SIG-M5 (cell line): ENCODE results near the gene OR56A5.

ENCODE experiments used
- DNase-seq: peaks from one replicate; lab custom pipeline; 2025; lab: John Stamatoyannopoulos, UW

The OR56A5 gene

GRCh38 chr11:5932671-5933070 is 35.6 kb downstream of the OR56A5 start:
- no peak for DNase-seq

GRCh38 chr11:5931061-5931460 is 37.2 kb downstream of the OR56A5 start:
- no peak for DNase-seq

GRCh38 chr11:5930614-5931013 is 37.7 kb downstream of the OR56A5 start:
- no peak for DNase-seq

- no peak for DNase-seq
These were observed 38.5 kb downstream of the OR56A5 start for GRCh38 chr11:5929571-5930368.

GRCh38 chr11:5928811-5929210 is 39.5 kb downstream of the OR56A5 start:
- no peak for DNase-seq

- no peak for DNase-seq
These were observed 40.0 kb downstream of the OR56A5 start for GRCh38 chr11:5928271-5928670.

- DNase-seq: no peak
These were observed 44.5 kb downstream of the OR56A5 start for GRCh38 chr11:5923794-5924193.

GRCh38 chr11:5923427-5923776 is 44.9 kb downstream of the OR56A5 start:
- DNase-seq: no peak

- DNase-seq: no peak
These were observed 45.4 kb downstream of the OR56A5 start for GRCh38 chr11:5922749-5923426.
